Stimulated activated memory B cell treated with anti-CD40 and anti-IgM and Interleukin-4, amounts not matched to agents 10 μg/mL and 1 μg/mL and 100 μg/mL, for 72 hours (primary cell): ENCODE data around the gene CYREN.
A peak's percentile ranks its signal among the peaks of the same experiment; 100 is the strongest.

Experiments
- ATAC-seq: fragments of 150-1000 bp; cut with Tn5 transposase; 2 replicates; pipeline ENCODE4 v1.10.0; 2021
- H3K27ac Mint-ChIP-seq: one replicate; pipeline ENCODE4 v1.8.0; 2022; ENCODE audit warnings: mild to moderate bottlenecking, mixed read lengths
- H3K27me3 Mint-ChIP-seq: one replicate; pipeline ENCODE4 v1.8.0; 2022; ENCODE audit warnings: mixed read lengths
- H3K36me3 Mint-ChIP-seq: one replicate; pipeline ENCODE4 v1.8.0; 2022; ENCODE audit warnings: mixed read lengths
- H3K4me1 Mint-ChIP-seq: one replicate; pipeline ENCODE4 v1.8.0; 2022; ENCODE audit warnings: mixed read lengths
- H3K4me3 Mint-ChIP-seq: one replicate; pipeline ENCODE4 v1.8.0; 2022; ENCODE audit warnings: mild to moderate bottlenecking, moderate library complexity, mixed read lengths
- H3K9me3 Mint-ChIP-seq: one replicate; pipeline ENCODE4 v1.8.0; 2022; ENCODE audit warnings: mixed read lengths

Gene CYREN

DNA sequence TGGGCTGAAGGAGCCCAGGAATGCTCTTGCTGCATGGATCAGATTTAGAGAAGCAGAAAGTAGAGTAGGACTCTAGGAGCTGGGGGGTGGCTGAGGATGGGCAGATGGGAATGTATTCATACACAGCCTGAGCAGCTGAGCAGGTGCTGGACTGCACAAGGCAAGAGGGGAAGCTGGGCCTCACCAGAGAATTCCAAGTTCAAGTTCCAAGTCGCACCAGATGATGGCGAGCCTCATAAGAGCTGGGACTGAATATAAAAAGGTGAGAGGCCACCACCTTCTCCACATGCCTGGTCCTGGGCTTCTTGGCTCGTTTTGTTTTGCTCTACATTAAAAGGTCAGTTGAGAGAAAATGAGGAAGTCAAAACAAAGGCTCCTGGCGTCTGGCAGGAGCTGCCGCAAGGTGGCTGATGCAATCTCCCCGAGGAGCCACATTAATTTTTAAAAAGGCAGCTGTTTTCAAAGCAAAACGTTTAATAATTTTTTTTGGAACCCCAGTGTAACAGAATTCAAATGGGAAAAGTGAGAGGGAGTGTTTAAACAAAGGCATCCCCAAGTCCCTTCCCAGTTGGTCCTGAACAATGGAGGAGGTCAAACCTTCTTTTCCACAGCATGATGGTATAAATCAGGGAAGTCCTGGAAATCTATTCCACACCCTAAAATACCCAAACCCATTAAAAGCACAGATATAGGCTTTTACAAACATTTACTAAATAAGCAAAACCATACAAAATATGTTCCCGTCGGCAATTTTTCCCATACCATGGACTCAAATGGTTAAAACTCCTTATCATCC, 9.5 kb downstream of the CYREN start:
- H3K36me3 Mint-ChIP-seq: peaks cover 83% of the 10 kb centered on the region
- peak; percentile 84 for ATAC-seq
- no peaks in the 10 kb centered on the region for H3K27me3 Mint-ChIP-seq

DNA sequence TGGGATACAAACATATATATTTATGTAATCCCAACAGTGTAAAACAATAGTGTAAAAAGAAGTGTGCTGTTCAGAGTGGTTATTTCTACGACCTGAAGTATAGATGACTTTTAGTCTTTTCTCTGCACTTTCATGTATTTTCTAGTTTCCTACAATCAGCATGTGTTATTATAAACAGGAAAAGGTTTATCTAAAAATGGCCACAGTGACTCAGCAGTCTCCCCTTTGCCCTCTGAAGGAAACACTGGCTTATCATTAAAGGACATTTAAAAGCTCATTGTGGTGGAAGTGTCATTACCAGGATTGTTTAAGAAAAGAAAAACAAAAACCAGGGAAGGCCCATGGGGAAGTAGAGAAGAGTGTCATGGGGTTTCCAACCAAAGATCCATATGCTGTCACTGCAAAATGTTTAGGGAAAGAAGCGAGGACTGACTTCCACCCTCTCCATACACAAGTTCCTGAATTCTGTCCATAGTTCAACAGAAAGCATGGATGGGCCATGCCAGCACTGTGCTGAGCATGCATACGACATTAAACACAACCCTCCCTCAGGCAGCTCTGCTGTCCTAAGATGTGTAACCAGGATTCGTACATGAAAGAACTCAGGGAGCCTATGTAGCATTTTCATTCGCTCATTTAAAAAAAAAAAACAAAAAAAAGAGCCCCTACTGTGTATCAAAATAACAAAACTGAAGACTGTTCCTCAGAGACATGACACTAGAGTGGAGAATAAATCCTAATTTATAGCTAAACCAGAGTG, 10.2 kb downstream of the CYREN start:
- H3K36me3 Mint-ChIP-seq: peaks cover 83% of the 10 kb centered on the region
- peak overlapping the region; percentile 89 for H3K27ac Mint-ChIP-seq
- H3K4me3 Mint-ChIP-seq: peak overlapping the region; percentile 69
- ATAC-seq: peak; percentile 54
- peaks cover 76% of the 10 kb centered on the region for H3K4me1 Mint-ChIP-seq
- no peaks in the 10 kb centered on the region for H3K27me3 Mint-ChIP-seq
- peaks cover 12% of the 10 kb centered on the region for H3K9me3 Mint-ChIP-seq

More for the DNA sequence above, 9.5 kb downstream of the CYREN start:
- Mint-ChIP-seq H3K9me3 (peaks cover 9% of the 10 kb centered on the region), H3K4me1 (peaks cover 82% of the 10 kb centered on the region), H3K27ac (peak overlapping the region; percentile 89), H3K4me3 (peak overlapping the region; percentile 69)

DNA sequence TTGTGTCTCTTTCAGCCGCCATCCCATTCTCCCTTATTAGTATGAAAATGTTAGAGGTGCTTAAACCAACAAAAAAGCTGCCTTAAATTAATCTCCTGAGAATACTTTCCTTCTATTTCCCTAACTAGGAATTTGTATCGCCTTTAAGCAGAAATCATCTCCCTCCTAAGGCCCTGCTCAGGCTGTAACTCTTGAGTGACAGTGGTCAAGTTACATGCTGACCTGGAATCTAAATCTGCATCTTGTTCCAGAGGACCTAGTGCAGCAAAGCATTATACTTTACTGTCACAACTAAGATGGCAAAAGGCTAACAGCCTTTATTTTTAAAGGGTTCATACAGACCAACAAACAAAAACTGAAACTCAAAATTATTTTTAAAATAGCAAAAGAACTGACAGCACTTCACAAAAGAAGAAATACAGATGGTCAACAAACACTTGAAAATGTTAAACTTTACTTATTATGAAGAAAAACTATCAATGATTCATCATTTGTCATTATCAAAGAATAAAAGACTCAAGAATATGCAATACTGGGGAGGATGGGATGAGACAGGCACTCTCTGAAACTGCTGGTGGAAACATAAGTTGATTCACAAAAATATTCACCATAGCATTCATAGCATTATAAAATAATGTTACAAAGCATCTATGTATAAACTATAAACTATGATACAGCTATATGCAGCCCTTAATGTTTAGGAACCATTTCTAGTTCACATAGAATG, 11.0 kb downstream of the CYREN start:
- H3K36me3 Mint-ChIP-seq: peaks cover 83% of the 10 kb centered on the region
- H3K9me3 Mint-ChIP-seq: peaks cover 18% of the 10 kb centered on the region
- H3K27ac Mint-ChIP-seq: peak overlapping the region; percentile 89
- peaks cover 76% of the 10 kb centered on the region for H3K4me1 Mint-ChIP-seq
- no peaks in the 10 kb centered on the region for H3K27me3 Mint-ChIP-seq
- no peak overlapping the region for H3K4me3 Mint-ChIP-seq
- ATAC-seq: no peak

DNA sequence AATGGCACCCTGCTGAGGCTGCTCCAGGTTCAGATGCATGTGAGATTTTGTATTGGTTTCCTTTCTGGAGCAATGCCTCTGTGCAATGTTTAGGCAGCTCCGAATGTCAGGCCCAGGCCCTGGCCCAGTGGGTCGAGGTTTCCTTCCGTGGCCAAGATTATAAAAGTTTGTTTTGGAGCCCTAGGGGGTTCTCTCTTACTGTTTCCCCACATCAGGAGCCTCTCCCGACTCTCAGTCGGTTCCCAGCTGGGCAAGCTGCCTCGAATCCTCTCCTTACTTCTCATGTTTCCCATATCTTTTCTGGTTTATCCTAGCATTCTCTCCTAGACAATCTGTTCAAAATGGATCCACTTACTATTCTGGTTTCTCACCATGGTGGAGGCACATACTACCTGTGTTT, 11.6 kb downstream of the CYREN start:
- H3K4me1 Mint-ChIP-seq: peaks cover 76% of the 10 kb centered on the region
- ATAC-seq: no peak
- peaks cover 83% of the 10 kb centered on the region for H3K36me3 Mint-ChIP-seq
- H3K27ac Mint-ChIP-seq: peak overlapping the region; percentile 89
- no peak overlapping the region for H3K4me3 Mint-ChIP-seq
- peaks cover 23% of the 10 kb centered on the region for H3K9me3 Mint-ChIP-seq
- no peaks in the 10 kb centered on the region for H3K27me3 Mint-ChIP-seq

DNA sequence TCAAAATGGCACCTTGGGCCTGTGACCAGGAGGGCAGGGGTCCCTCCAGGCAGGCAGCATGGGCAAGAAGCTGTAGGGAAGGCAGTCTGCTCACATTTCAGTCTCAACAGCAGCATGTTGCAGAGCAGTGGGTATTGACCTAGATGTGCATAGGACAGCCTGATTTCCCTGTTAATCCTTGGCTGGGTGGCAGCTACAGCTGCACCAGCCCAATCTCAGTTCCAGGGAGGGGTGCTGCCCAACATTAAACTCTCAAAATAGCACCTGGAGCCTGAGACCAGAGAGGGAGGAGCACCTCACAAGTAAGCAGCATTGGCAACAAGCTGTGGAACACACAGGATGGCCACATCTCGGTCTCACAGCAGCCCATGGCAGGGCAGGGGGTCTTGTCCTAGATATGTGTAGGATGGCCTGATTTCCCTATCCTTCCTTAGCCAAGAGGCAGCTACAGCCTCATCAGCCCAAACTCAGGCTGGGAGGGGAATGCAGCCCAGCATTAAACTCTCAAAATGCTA, 12.3 kb downstream of the CYREN start:
- ATAC-seq: no peak
- H3K27me3 Mint-ChIP-seq: no peaks in the 10 kb centered on the region
- peaks cover 79% of the 10 kb centered on the region for H3K4me1 Mint-ChIP-seq
- H3K27ac Mint-ChIP-seq: peak overlapping the region; percentile 89
- peaks cover 26% of the 10 kb centered on the region for H3K9me3 Mint-ChIP-seq
- no peak overlapping the region for H3K4me3 Mint-ChIP-seq
- H3K36me3 Mint-ChIP-seq: peaks cover 86% of the 10 kb centered on the region

DNA sequence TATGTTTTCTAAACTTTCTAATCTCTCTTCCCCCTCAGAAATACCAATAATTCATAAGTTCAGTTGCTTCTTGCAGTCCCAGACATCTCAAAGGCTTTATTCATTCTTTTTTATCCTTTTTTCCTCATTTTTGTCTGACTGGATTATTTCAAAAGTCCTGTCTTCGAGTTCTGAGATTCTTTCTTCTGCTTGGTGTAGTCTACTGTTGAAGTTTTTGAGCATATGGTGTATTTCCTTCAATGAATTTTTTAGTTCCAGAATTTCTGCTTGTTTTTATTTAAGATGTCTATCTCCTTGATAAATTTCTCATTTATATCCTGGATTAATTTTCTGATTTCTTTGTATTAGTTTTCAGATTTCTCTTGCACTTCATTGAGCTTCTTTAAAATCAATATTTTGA, 14.2 kb downstream of the CYREN start:
- peaks cover 22% of the 10 kb centered on the region for H3K9me3 Mint-ChIP-seq
- H3K36me3 Mint-ChIP-seq: peaks cover 80% of the 10 kb centered on the region
- H3K4me3 Mint-ChIP-seq: no peak overlapping the region
- H3K27me3 Mint-ChIP-seq: no peaks in the 10 kb centered on the region
- H3K4me1 Mint-ChIP-seq: peaks cover 80% of the 10 kb centered on the region
- no peak for ATAC-seq
- peak overlapping the region; percentile 89 for H3K27ac Mint-ChIP-seq

DNA sequence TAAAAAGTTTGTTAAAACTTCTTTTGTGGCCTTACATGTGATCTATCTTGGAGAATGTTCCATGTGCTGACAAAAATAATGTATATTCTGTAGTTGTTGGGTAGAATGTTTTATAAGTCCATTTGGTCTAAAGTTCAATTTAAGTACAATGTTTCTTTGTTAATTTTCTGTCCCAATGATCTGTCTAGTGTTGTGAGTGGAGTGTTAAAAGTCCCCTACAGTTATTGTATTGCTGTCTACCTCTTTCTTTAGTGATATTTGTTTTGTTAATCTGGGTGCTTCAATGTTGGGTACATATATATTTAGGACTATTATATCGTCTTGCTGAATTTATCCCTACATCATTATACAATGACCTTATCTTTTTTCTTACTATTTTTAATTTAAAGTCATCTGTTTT, 15.8 kb downstream of the CYREN start:
- ATAC-seq: no peak
- peaks cover 22% of the 10 kb centered on the region for H3K9me3 Mint-ChIP-seq
- no peaks in the 10 kb centered on the region for H3K27me3 Mint-ChIP-seq
- peaks cover 75% of the 10 kb centered on the region for H3K36me3 Mint-ChIP-seq
- no peak overlapping the region for H3K4me3 Mint-ChIP-seq
- H3K4me1 Mint-ChIP-seq: peaks cover 77% of the 10 kb centered on the region
- peak overlapping the region; percentile 12 for H3K27ac Mint-ChIP-seq

DNA sequence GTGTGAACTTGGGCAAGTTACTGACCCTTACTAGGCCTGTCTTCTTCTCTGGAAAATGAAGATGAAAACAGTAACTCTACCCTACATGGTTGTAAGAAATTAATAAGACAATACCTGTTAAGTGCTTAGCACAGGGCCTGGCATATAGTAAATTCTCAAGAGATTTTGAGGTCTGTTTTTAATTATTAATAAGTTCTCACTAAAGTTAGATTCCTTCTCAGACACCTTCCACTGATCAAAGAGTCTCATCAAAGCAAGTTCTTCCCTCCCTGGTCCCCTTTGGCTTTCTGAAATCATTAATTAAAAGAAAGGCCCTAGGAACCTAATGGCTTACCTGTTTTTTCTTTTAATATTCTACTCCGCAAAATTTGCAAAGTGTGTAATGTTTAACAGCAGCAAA, 18.1 kb downstream of the CYREN start:
- Mint-ChIP-seq H3K27ac (peak overlapping the region; percentile 48), H3K9me3 (peaks cover 22% of the 10 kb centered on the region), H3K36me3 (peaks cover 54% of the 10 kb centered on the region), H3K4me1 (peaks cover 62% of the 10 kb centered on the region), H3K4me3 (no peak overlapping the region), H3K27me3 (no peaks in the 10 kb centered on the region)
- no peak for ATAC-seq

DNA sequence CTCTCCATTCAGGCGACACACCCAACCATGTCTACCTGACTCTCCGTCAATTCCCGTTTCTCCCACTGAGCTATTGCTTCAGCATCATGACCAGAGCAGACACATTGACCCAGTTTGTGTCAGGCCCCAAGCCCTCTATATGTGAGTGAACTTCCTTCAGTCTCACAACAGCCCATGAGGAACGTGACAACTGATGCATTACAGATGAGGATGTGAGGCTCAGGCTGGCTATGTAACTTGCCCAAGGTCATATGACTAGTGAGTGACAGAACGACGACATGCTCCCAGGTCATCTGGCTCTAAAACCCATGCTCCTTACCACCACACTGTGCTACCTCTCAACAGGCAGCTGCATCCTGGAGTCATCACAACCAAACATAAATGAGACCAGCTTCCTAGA, 19.0 kb downstream of the CYREN start:
- Mint-ChIP-seq H3K9me3 (peaks cover 20% of the 10 kb centered on the region), H3K27ac (peak overlapping the region; percentile 93), H3K27me3 (no peaks in the 10 kb centered on the region), H3K36me3 (peaks cover 45% of the 10 kb centered on the region), H3K4me3 (peak overlapping the region; percentile 42), H3K4me1 (peaks cover 62% of the 10 kb centered on the region)
- peak; percentile 72 for ATAC-seq

DNA sequence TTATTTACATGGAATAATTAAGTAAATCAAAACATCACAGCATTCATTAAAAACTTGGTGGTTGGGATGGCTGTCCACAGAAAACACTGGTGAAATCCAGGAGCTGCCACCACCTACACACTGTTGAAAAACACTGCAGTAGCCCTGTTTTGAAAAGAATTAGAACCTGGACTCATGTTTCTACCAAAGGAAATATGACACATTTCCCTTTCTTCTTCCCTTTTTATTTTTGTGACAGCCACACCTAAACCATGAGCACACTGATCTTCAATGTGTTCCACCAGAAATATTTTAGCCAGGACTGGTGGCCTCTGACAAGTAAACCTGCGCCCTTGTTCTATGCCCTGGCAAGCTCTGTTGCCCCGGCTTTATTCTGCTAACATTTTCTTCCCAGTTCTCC, 19.4 kb downstream of the CYREN start:
- Mint-ChIP-seq H3K4me3 (peak overlapping the region; percentile 42), H3K27me3 (no peaks in the 10 kb centered on the region), H3K9me3 (peaks cover 17% of the 10 kb centered on the region), H3K4me1 (peaks cover 62% of the 10 kb centered on the region), H3K36me3 (peaks cover 41% of the 10 kb centered on the region), H3K27ac (peak overlapping the region; percentile 93)
- ATAC-seq: no peak

DNA sequence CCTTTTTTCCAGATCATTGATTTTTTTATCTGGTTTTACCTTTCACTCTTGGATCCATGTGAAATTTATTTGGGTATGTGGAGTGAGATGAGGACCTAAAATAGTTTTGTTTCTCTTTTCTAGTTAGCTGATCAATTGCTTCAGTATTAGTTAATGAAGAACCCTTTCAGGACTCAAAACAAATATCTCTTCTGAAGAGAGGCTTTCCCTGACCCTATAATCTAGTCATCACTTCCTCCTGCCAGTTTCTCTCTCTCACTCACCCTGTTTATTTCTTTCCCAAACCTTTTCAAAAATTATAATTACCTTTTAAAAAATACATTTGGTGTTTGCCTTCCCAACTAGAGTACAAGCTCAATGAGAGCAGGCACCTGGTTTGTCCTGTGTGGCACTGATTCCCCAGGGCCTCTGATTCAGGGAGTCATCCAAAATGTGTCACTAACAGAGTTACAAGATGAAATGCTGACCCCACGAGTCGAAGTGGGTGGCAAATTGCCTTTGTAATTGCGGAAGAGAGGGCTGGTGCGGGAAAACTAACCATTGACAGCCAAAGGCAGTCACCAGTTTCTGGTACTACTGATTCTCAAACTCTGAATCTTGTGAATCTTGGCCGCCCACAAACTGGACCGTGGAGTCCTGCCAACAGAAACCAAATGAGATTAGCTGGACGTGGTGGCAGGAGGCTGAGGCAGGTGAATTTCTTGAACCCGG, 20.3 kb downstream of the CYREN start:
- Mint-ChIP-seq H3K4me3 (peak overlapping the region; percentile 81), H3K9me3 (peaks cover 14% of the 10 kb centered on the region), H3K4me1 (peaks cover 63% of the 10 kb centered on the region), H3K36me3 (peaks cover 33% of the 10 kb centered on the region), H3K27me3 (no peaks in the 10 kb centered on the region), H3K27ac (peak overlapping the region; percentile 93)
- no peak for ATAC-seq

DNA sequence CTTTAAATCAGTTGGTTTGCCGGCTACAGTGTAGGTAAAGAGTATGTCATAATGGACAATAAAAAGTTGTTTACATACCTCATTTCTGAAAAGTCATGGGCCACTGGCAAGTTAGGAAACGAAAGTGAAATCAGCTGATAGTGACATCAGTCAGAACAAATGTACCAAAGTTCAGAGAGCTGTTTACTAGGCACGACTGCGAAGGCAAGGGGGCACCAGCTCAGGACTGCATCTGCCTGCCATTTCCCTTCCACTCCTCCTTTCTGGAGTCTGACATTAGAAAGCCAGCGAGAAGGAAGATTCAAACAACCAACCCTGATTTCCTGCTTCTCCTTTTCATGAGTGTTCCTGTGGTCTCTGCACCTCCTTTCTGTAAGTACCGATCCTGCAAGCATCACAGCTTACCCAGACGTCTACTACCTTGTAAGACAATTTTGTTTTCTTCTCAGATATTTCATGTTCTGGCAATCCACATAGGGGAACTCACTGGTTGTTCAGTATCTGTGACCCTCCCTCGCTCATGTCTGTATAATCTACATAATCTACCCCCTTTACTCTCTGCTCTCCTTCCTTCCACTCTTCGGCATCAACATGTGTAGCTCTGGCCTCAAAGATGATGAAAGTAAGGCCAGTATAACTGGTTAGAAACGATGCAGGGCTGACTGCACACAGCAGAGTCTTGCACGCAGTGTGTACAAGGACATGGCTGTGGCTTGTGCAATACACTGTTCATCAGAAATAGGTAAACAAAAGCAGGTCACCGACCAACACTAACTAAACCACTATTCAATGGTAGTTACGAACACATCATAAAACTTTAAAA, 22.4 kb downstream of the CYREN start, which contains the start of gene TMEM140:
Gene TMEM140 (plus strand): TSS at position 174 of the 823 bp plus-strand sequence. CDS start 16,370 bp downstream, outside the sequence.
- H3K27ac Mint-ChIP-seq: peak within 1 kb of the TSS; percentile 93
- H3K9me3 Mint-ChIP-seq: no peaks in the 10 kb centered on the region
- peaks cover 45% of the 10 kb centered on the region for H3K4me1 Mint-ChIP-seq
- no peaks in the 10 kb centered on the region for H3K27me3 Mint-ChIP-seq
- ATAC-seq: peak; percentile 90
- peak within 1 kb of the TSS; percentile 81 for H3K4me3 Mint-ChIP-seq
- H3K36me3 Mint-ChIP-seq: peaks cover 12% of the 10 kb centered on the region

DNA sequence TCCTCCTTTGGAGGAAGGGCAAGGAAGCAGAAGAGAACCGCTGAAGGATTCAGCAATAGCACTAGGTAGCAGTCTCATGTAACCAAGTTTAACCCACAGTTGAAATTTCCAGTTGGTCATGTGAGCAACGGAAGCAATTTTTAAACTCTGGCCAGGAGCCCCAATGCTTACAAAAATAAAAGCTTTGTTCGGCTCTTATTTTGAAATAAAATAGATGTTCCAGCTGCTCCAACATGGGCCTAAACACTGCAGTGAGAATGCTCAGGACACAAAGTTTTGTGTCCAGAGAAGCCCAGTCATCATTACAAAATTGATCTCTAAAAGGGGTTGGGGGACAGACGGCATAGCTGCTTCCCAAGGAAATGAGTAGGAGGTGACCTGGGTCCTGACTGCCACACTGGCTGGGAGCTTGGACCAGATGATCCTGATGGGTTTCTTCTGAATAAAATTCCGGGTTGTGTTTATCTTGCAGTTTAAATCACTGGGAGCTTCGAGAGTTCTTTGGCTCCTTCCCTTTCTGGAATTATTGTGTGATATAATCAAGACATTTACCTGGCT, 23.1 kb downstream of the CYREN start:
- Mint-ChIP-seq H3K4me1 (peaks cover 39% of the 10 kb centered on the region), H3K9me3 (no peaks in the 10 kb centered on the region), H3K4me3 (peak overlapping the region; percentile 81), H3K27me3 (no peaks in the 10 kb centered on the region), H3K36me3 (peaks cover 6% of the 10 kb centered on the region), H3K27ac (peak overlapping the region; percentile 93)
- ATAC-seq: no peak
